Measurements from ENCODE around the gene PRR35.
A peak's percentile ranks its signal among the peaks of the same experiment; 100 is the strongest.

Gene PRR35

DNA sequence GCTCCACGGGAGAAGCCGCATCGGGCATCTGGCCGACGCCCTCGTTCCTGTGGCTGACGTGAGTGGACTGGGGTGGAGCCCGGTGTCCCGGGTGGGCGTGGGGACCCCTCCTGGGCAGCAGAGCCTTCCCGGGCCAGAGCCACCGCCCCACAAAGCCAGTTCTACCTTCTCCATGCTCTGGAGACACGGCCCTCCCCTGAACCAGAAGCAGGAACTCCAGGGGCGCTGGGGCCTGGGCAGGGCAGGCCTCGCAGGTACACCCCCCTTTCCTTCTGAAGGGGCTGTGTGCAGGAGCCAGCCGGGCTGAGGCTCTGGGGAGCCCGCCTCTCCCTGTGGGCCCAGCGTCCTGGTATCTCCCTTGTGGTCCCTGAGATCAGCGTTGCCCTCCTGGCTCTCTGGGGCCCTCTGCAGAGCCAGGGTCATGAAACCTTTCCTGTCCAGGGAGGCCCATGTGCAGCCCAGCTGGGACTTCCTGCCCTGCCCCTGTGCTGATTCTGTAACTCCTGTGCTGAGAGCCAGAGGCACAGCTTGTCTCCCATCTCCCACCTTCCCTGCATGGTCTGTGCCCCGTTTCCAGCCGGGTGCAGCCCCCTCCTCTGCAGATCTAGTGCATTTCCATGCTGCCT is 16.1 kb downstream of the PRR35 start:
- in situ Hi-C loops (cut with HindIII; ENCODE audit: low sequenced_read_pairs): no loop called here
- no peak overlapping the region for H3K4me3 ChIP-seq (ENCODE audit: low read depth, low read length)
- TF ChIP-seq, protein P1, sequence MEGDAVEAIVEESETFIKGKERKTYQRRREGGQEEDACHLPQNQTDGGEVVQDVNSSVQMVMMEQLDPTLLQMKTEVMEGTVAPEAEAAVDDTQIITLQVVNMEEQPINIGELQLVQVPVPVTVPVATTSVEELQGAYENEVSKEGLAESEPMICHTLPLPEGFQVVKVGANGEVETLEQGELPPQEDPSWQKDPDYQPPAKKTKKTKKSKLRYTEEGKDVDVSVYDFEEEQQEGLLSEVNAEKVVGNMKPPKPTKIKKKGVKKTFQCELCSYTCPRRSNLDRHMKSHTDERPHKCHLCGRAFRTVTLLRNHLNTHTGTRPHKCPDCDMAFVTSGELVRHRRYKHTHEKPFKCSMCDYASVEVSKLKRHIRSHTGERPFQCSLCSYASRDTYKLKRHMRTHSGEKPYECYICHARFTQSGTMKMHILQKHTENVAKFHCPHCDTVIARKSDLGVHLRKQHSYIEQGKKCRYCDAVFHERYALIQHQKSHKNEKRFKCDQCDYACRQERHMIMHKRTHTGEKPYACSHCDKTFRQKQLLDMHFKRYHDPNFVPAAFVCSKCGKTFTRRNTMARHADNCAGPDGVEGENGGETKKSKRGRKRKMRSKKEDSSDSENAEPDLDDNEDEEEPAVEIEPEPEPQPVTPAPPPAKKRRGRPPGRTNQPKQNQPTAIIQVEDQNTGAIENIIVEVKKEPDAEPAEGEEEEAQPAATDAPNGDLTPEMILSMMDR (IDR thresholded peaks at IDR 0.05; ENCODE audit: low read depth, low read length): no peak
- DNase-seq (ENCODE audit: low read depth, low spot score): no peak

DNA sequence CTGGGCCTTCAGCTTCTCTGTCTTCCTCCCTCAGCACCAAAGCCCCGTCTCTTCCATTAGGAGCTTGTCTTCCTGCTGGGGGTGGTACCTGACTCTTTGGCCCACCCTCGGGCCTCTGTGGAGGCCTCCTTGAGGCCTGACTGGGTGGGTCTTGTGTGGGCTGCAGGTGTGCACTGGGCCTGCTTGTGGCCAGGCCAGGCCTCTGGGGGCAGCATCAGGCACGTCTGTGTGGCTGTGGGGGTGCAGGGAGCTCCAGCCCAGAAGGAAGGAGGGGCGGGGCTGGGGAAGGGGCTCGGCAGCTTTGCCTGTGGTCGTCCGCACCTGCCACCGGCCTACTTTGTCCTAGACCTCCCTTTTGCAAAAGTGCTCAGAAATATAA is 16.6 kb downstream of the PRR35 start:
- no peak for DNase-seq (ENCODE audit: low read depth, low spot score)
- H3K4me3 ChIP-seq (ENCODE audit: low read depth, low read length): no peak overlapping the region
- TF ChIP-seq, protein P1 (IDR thresholded peaks at IDR 0.05; ENCODE audit: low read depth, low read length): peak; percentile 12
- in situ Hi-C loops (cut with HindIII; ENCODE audit: low sequenced_read_pairs): no loop called here

DNA sequence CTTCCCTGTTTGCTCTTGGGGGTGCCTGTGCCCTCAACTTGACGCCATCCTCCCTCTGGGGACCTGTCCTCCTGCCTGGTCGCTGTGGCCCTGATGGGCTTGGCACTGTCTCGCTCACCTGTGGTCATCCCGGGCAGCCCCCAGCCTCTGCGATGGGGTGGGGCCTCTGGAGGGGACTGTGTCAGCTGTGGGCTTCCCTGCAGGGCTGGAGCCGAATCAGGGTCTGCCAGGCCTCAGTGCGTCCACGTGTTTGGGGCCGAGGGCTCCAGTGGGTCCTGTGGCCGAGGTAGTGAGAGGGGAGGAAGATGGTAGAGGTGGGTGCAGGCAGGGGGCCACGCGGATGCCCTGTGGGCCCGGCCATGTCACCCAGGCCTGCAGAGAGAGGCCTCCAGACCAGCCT is 17.6 kb downstream of the PRR35 start:
- no peak overlapping the region for H3K4me3 ChIP-seq (ENCODE audit: low read depth, low read length)
- TF ChIP-seq, protein P1 (IDR thresholded peaks at IDR 0.05; ENCODE audit: low read depth, low read length): no peak
- no peak for DNase-seq (ENCODE audit: low read depth, low spot score)
- in situ Hi-C loops (cut with HindIII; ENCODE audit: low sequenced_read_pairs): no loop called here

DNA sequence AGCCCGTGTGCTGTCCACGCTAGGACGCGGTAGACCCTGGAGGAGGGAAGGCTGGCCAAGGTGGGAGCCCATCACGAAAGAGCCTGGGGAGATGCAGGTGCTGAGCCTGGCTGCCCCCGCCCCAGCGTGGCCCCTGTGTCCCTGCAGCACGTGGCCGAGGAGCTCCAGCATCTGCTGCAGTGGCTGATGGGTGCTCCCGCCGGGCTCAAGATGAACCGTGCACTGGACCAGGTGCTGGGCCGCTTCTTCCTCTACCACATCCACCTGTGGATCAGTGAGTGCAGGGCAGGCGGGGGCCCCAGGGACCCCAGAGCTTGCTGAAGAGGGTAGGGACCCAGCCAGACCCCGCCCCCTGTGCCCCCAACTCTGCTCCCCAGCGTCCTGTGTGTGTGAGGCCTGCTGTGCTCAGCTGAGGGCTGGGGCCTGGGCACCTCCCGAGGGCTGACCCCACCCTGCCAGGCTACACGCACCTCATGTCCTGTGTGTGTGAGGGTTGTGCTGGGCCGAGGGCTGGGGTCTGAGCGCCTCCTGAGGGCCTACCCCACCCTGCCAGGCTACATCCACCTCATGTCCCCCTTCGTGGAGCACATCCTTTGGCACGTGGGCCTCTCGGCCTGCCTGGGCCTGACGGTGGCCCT is 18.2 kb downstream of the PRR35 start:
- H3K4me3 ChIP-seq (ENCODE audit: low read depth, low read length): no peak overlapping the region
- TF ChIP-seq, protein P1 (IDR thresholded peaks at IDR 0.05; ENCODE audit: low read depth, low read length): no peak
- in situ Hi-C loops (cut with HindIII; ENCODE audit: low sequenced_read_pairs): no loop called here
- no peak for DNase-seq (ENCODE audit: low read depth, low spot score)

DNA sequence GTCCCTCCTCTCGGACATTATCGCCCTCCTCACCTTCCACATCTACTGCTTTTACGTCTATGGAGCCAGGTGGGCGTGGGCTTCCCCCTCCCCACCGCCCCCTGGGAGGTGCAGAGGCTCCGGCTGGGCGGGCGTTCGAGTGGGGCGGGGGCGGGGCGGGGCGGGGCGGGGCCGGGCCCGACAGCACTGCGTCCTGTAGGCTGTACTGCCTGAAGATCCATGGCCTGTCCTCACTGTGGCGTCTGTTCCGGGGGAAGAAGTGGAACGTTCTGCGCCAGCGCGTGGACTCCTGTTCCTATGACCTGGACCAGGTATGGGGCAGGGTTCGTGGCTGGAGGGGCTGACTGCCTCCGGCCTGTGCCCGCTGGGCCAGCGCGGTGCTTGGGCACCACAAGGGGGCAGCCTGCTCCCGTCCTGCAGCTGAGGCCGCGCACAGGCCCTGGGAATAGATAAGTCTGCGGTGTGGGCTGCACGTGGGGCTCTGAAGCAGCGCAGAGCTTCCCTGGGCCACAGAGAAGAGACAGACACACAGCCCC is 18.7 kb downstream of the PRR35 start:
- TF ChIP-seq, protein P1 (IDR thresholded peaks at IDR 0.05; ENCODE audit: low read depth, low read length): peak; percentile 92
- in situ Hi-C loops (cut with HindIII; ENCODE audit: low sequenced_read_pairs): no loop called here
- DNase-seq (ENCODE audit: low read depth, low spot score): peak; percentile 71
- H3K4me3 ChIP-seq (ENCODE audit: low read depth, low read length): no peak overlapping the region

DNA sequence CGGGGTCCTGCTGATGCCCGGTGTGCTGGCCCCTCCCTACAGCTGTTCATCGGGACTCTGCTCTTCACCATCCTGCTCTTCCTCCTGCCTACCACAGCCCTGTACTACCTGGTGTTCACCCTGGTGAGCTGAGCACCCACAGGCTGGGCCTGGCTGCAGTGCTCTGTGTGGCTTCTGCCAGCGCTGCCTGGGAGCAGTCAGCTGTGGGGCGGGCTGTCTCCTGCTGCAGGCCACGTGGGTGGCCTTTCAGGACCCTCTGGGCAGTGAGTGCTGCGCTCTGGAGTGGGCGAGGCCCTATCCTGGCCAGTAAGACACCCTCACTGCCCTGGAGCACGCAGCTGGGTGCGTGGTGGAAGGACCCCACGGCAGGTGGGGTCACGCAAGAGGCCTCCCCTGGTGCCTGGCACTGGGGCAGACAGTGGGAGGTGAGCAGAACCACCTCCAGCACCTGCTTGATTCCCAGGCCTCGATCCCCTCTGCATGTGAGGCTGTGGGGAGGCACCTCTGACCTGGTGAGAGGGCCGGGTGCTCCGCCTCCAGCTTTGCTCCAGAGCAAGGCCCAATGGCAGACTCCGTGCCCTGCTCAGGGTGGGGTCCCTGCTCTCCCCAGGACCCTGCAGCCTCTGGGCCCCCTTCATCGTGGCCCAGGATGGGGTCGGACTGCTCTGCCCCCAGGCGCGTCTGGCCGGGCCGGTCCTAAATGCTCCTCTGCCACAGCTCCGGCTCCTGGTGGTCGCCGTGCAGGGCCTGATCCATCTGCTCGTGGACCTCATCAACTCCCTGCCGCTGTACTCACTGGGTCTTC is 20.1 kb downstream of the PRR35 start:
- in situ Hi-C loops (cut with HindIII; ENCODE audit: low sequenced_read_pairs): no loop called here
- DNase-seq (ENCODE audit: low read depth, low spot score): no peak
- no peak overlapping the region for H3K4me3 ChIP-seq (ENCODE audit: low read depth, low read length)
- TF ChIP-seq, protein P1 (IDR thresholded peaks at IDR 0.05; ENCODE audit: low read depth, low read length): no peak
